Retinal pigment epithelial cell (primary cell): Measurements from ENCODE around the gene CARS2.
"Not testable (repeated sequence)": the region's sequence is repeated elsewhere in the genome, so short reads cannot be mapped to it uniquely, and the experiment has no call there.

Experiments used
- DNase-seq: peaks from one replicate; pipeline ENCODE4 v3.0.0-alpha.2; 2010; ENCODE audit warnings: low read depth
- H3K4me3 ChIP-seq: 2 replicates; pipeline ENCODE4 v1.5.1; 2011; ENCODE audit warnings: mild to moderate bottlenecking, low read length, control low read depth, moderate library complexity
- CTCF ChIP-seq: conservative IDR thresholded peaks from 2 replicates; pipeline ENCODE4 v1.5.1; 2011; ENCODE audit warnings: low read depth, low read length, control low read depth, inconsistent platforms

CARS2 gene

GRCh38 chr13:110665491-110666254 is 40.2 kb downstream of the CARS2 start:
- H3K4me3 ChIP-seq: no peak overlapping the region
- DNase-seq: no peak
- TF ChIP-seq CTCF: no peak

GRCh38 chr13:110664673-110665072 is 41.2 kb downstream of the CARS2 start:
- H3K4me3 ChIP-seq: no peak overlapping the region

GRCh38 chr13:110664041-110664440 is 41.9 kb downstream of the CARS2 start:
- no peak overlapping the region for H3K4me3 ChIP-seq
- TF ChIP-seq CTCF: no peak
- no peak for DNase-seq

More at GRCh38 chr13:110664673-110665072, 41.2 kb downstream of the CARS2 start:
- TF ChIP-seq CTCF: no peak
- DNase-seq: no peak

GRCh38 chr13:110663491-110663890 is 42.4 kb downstream of the CARS2 start:
- H3K4me3 ChIP-seq: no peak overlapping the region
- no peak for DNase-seq
- TF ChIP-seq CTCF: no peak

- no peak for TF ChIP-seq CTCF
- no peak overlapping the region for H3K4me3 ChIP-seq
- DNase-seq: no peak
These were observed 43.0 kb downstream of the CARS2 start for GRCh38 chr13:110662777-110663443.

- no peak for TF ChIP-seq CTCF
- no peak overlapping the region for H3K4me3 ChIP-seq
- no peak for DNase-seq
These were observed 43.8 kb downstream of the CARS2 start for GRCh38 chr13:110662091-110662490.

GRCh38 chr13:110661256-110661655 is 44.7 kb downstream of the CARS2 start:
- TF ChIP-seq CTCF: no peak
- no peak overlapping the region for H3K4me3 ChIP-seq
- DNase-seq: no peak

GRCh38 chr13:110658218-110658911 is 47.6 kb downstream of the CARS2 start:
- not testable (repeated sequence) for DNase-seq, H3K4me3 ChIP-seq
